ENCODE results near the gene PHACTR2.
"Not testable (repeated sequence)": the region's sequence is repeated elsewhere in the genome, so short reads cannot be mapped to it uniquely, and the experiment has no call there.

PHACTR2 gene

DNA sequence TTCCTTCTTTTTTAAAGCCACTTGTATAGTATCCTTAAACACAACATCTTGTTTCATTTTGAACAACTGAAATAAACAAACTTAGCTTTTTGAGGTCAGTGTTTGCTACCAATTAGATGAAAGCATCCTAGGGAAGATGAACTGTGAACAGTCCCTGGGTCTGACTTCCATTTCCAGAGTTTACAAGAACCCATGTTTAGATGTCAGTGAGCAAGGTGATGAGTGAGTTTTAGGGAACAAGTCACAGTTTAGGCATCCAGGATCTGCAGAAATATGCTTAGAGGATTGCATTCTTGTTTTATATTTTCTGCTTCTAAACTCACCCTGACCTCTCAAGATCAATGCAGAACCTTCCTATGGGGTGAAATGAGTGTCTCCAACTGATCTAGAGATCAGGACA is 189.5 kb downstream of the PHACTR2 start:
- Histone ChIP-seq H3K27me3 (ENCODE audit: insufficient read depth, low read length, poor library complexity) (no peaks in the 10 kb centered on the region), H3K4me3 (ENCODE audit: low read length) (no peak overlapping the region), H3K27ac (ENCODE audit: low read depth, low read length) (no peak overlapping the region), H3K4me2 (ENCODE audit: low read length) (no peak overlapping the region), H3K18ac (ENCODE audit: low read length) (no peak overlapping the region), H4K5ac (ENCODE audit: low read length) (no peak overlapping the region), H3K23ac (ENCODE audit: low read length) (no peak overlapping the region), H2BK120ac (ENCODE audit: low read depth, low read length) (no peak overlapping the region), H3K56ac (ENCODE audit: low read length) (no peak overlapping the region), H3K79me1 (ENCODE audit: low read length) (no peaks in the 10 kb centered on the region), H3K79me2 (ENCODE audit: control insufficient read depth, insufficient read depth, low read length) (no peaks in the 10 kb centered on the region), H3K4ac (ENCODE audit: low read depth, low read length) (no peak overlapping the region), H3K36me3 (ENCODE audit: control insufficient read depth, insufficient read depth, low read length) (peaks cover 2% of the 10 kb centered on the region), H2BK5ac (ENCODE audit: low read length) (no peak overlapping the region), H3K9ac (ENCODE audit: low read length) (no peak overlapping the region), H3K4me1 (ENCODE audit: control insufficient read depth, low read depth, low read length) (no peaks in the 10 kb centered on the region), H2BK15ac (replicated peaks; ENCODE audit: low read depth) (no peak overlapping the region), H4K8ac (ENCODE audit: low read depth, low read length) (no peak overlapping the region), H2AK5ac (ENCODE audit: low read length) (no peak overlapping the region)
- no peak for DNase-seq

DNA sequence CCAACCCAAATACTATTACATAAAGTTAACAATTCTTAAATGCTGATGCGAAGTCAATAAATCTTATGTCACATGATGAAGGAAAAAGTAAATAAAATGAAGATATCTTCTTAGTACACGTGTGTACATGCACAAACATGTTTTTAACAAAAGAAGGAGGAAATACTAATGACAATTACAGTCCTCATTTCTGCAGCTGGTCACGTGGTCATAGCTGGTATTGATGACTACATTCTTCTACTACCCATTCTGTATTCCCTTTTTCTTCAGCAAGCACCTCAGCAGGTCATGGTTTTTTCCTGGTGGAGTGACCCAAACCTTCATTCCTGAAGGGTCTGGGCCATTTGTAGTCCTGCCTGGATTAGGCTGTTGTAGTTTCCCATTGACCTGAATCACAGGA is 191.0 kb downstream of the PHACTR2 start:
- H3K9ac ChIP-seq (ENCODE audit: low read length); H2BK5ac ChIP-seq (ENCODE audit: low read length); H3K27ac ChIP-seq (ENCODE audit: low read depth, low read length); H4K5ac ChIP-seq (ENCODE audit: low read length); DNase-seq; H3K36me3 ChIP-seq (ENCODE audit: control insufficient read depth, insufficient read depth, low read length); H3K79me2 ChIP-seq (ENCODE audit: control insufficient read depth, insufficient read depth, low read length); H3K4me1 ChIP-seq (ENCODE audit: control insufficient read depth, low read depth, low read length); H3K27me3 ChIP-seq (ENCODE audit: insufficient read depth, low read length, poor library complexity); H3K79me1 ChIP-seq (ENCODE audit: low read length); H3K18ac ChIP-seq (ENCODE audit: low read length); H2AK5ac ChIP-seq (ENCODE audit: low read length); H2BK15ac ChIP-seq (replicated peaks; ENCODE audit: low read depth); H3K4me2 ChIP-seq (ENCODE audit: low read length); H2BK120ac ChIP-seq (ENCODE audit: low read depth, low read length); H3K56ac ChIP-seq (ENCODE audit: low read length); H3K23ac ChIP-seq (ENCODE audit: low read length); H3K4ac ChIP-seq (ENCODE audit: low read depth, low read length); H3K4me3 ChIP-seq (ENCODE audit: low read length); H4K8ac ChIP-seq (ENCODE audit: low read depth, low read length): not testable (repeated sequence)
- no CpG with 5 or more reads among the region's 3 CpGs for WGBS (ENCODE audit: extremely low coverage, insufficient coverage, low lambda C conversion rate)

DNA sequence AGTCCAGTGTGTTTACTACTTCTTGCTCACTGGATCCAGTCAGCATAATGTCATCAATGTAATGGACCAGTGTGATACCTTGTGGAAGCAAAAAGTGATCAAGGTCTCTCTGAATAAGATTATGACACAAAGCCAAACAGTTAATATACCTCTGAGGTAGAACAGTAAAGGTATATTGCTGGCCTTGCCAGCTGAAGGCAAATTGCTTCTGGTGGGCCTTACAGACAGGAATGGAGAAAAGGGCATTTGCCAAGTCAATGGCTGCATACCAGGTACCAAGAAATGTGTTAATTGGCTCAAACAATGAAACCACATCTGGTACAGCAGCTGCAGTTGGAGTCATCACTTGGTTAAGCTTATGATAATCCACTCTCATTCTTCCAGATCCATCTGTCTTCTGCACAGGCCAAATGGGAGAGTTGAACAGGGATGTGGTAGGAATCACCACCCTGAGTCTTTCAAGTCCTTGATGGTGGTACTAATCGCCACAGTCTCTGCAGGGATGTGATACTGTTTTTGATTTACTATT is 193.5 kb downstream of the PHACTR2 start:
- not testable (repeated sequence) for H4K8ac ChIP-seq (ENCODE audit: low read depth, low read length); H3K27ac ChIP-seq (ENCODE audit: low read depth, low read length); H2BK5ac ChIP-seq (ENCODE audit: low read length); H3K79me2 ChIP-seq (ENCODE audit: control insufficient read depth, insufficient read depth, low read length); H3K9ac ChIP-seq (ENCODE audit: low read length); H3K36me3 ChIP-seq (ENCODE audit: control insufficient read depth, insufficient read depth, low read length); H2AK5ac ChIP-seq (ENCODE audit: low read length); H4K5ac ChIP-seq (ENCODE audit: low read length); H3K27me3 ChIP-seq (ENCODE audit: insufficient read depth, low read length, poor library complexity); DNase-seq; H3K18ac ChIP-seq (ENCODE audit: low read length); H3K79me1 ChIP-seq (ENCODE audit: low read length); H3K4me1 ChIP-seq (ENCODE audit: control insufficient read depth, low read depth, low read length); H3K4me3 ChIP-seq (ENCODE audit: low read length); H3K4me2 ChIP-seq (ENCODE audit: low read length); H3K56ac ChIP-seq (ENCODE audit: low read length); H2BK120ac ChIP-seq (ENCODE audit: low read depth, low read length); H2BK15ac ChIP-seq (replicated peaks; ENCODE audit: low read depth); H3K4ac ChIP-seq (ENCODE audit: low read depth, low read length); H3K23ac ChIP-seq (ENCODE audit: low read length)
- WGBS (ENCODE audit: extremely low coverage, insufficient coverage, low lambda C conversion rate) = no CpG with 5 or more reads among the region's 1 CpG

- Histone ChIP-seq H2BK120ac (ENCODE audit: low read depth, low read length) (no peak overlapping the region), H3K27me3 (ENCODE audit: insufficient read depth, low read length, poor library complexity) (no peaks in the 10 kb centered on the region), H4K5ac (ENCODE audit: low read length) (no peak overlapping the region), H3K9ac (ENCODE audit: low read length) (no peak overlapping the region), H3K4me1 (ENCODE audit: control insufficient read depth, low read depth, low read length) (no peaks in the 10 kb centered on the region), H2BK15ac (replicated peaks; ENCODE audit: low read depth) (no peak overlapping the region), H3K4ac (ENCODE audit: low read depth, low read length) (no peak overlapping the region), H4K8ac (ENCODE audit: low read depth, low read length) (no peak overlapping the region), H3K4me2 (ENCODE audit: low read length) (no peak overlapping the region), H3K79me1 (ENCODE audit: low read length) (no peaks in the 10 kb centered on the region), H3K4me3 (ENCODE audit: low read length) (no peak overlapping the region), H3K27ac (ENCODE audit: low read depth, low read length) (no peak overlapping the region), H3K18ac (ENCODE audit: low read length) (no peak overlapping the region), H3K23ac (ENCODE audit: low read length) (no peak overlapping the region), H3K79me2 (ENCODE audit: control insufficient read depth, insufficient read depth, low read length) (no peaks in the 10 kb centered on the region), H3K56ac (ENCODE audit: low read length) (no peak overlapping the region), H2BK5ac (ENCODE audit: low read length) (no peak overlapping the region), H3K36me3 (ENCODE audit: control insufficient read depth, insufficient read depth, low read length) (no peaks in the 10 kb centered on the region), H2AK5ac (ENCODE audit: low read length) (no peak overlapping the region)
- no CpG with 5 or more reads among the region's 2 CpGs for WGBS (ENCODE audit: extremely low coverage, insufficient coverage, low lambda C conversion rate)
- no peak for DNase-seq
These were observed 194.4 kb downstream of the PHACTR2 start for GRCh38 chr6:143872201-143872600.

DNA sequence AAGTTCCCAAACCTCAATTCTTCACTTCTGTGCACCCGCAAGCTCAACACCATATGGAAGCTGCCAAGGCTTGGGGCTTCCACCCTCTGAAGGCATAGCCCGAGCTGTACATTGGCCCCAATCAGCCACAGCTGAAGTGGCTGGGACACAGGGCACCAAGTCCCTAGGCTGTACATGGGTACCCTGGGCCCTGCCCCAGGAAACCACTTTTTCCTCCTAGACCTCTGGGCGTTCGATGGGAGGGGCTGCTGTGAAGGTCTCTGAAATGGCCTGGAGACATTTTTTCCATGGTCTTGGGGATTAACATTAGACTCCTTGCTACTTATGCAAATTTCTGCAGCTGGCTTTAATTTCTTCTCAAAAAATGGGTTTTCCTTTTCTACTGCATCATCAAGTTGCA is 195.8 kb downstream of the PHACTR2 start:
- no CpG with 5 or more reads among the region's 4 CpGs for WGBS (ENCODE audit: extremely low coverage, insufficient coverage, low lambda C conversion rate)
- H3K23ac ChIP-seq (ENCODE audit: low read length); H2BK15ac ChIP-seq (replicated peaks; ENCODE audit: low read depth); H3K18ac ChIP-seq (ENCODE audit: low read length); H3K27me3 ChIP-seq (ENCODE audit: insufficient read depth, low read length, poor library complexity); H3K4me3 ChIP-seq (ENCODE audit: low read length); H3K9ac ChIP-seq (ENCODE audit: low read length); H3K4ac ChIP-seq (ENCODE audit: low read depth, low read length); H4K5ac ChIP-seq (ENCODE audit: low read length); H3K4me2 ChIP-seq (ENCODE audit: low read length); DNase-seq; H3K79me1 ChIP-seq (ENCODE audit: low read length); H2BK120ac ChIP-seq (ENCODE audit: low read depth, low read length); H3K36me3 ChIP-seq (ENCODE audit: control insufficient read depth, insufficient read depth, low read length); H4K8ac ChIP-seq (ENCODE audit: low read depth, low read length); H3K27ac ChIP-seq (ENCODE audit: low read depth, low read length); H3K56ac ChIP-seq (ENCODE audit: low read length); H3K4me1 ChIP-seq (ENCODE audit: control insufficient read depth, low read depth, low read length); H3K79me2 ChIP-seq (ENCODE audit: control insufficient read depth, insufficient read depth, low read length); H2BK5ac ChIP-seq (ENCODE audit: low read length); H2AK5ac ChIP-seq (ENCODE audit: low read length): not testable (repeated sequence)

DNA sequence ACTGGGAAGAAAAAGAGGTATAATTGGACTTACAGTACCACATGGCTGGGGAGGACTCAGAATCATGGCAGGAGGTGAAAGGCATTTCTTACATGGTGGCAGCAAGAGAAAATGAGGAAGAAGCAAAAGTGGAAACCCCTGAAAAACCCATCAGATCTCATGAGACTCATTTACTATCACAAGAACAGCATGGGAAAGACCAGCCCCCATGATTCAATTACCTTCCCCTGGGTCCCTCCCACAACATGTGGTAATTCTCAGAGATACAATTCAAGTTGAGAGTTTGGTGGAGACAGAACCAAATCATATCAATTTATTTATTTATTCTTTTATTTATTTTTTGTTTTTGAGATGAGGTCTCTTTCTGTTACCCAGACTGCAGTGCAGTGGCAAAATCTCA is 196.7 kb downstream of the PHACTR2 start:
- H2BK15ac ChIP-seq (replicated peaks; ENCODE audit: low read depth); H2BK120ac ChIP-seq (ENCODE audit: low read depth, low read length); H3K18ac ChIP-seq (ENCODE audit: low read length); H3K56ac ChIP-seq (ENCODE audit: low read length); H3K27me3 ChIP-seq (ENCODE audit: insufficient read depth, low read length, poor library complexity); H3K4me1 ChIP-seq (ENCODE audit: control insufficient read depth, low read depth, low read length); H2AK5ac ChIP-seq (ENCODE audit: low read length); H3K4me3 ChIP-seq (ENCODE audit: low read length); H3K4ac ChIP-seq (ENCODE audit: low read depth, low read length); H4K8ac ChIP-seq (ENCODE audit: low read depth, low read length); H3K9ac ChIP-seq (ENCODE audit: low read length); H3K79me1 ChIP-seq (ENCODE audit: low read length); H4K5ac ChIP-seq (ENCODE audit: low read length); H2BK5ac ChIP-seq (ENCODE audit: low read length); H3K36me3 ChIP-seq (ENCODE audit: control insufficient read depth, insufficient read depth, low read length); DNase-seq; H3K23ac ChIP-seq (ENCODE audit: low read length); H3K4me2 ChIP-seq (ENCODE audit: low read length); H3K79me2 ChIP-seq (ENCODE audit: control insufficient read depth, insufficient read depth, low read length); H3K27ac ChIP-seq (ENCODE audit: low read depth, low read length): not testable (repeated sequence)

Measured in mesendoderm (in vitro differentiated cells).